Measurements from ENCODE around the gene EPHA2. TPM values are rescaled to one million over a fixed set of nuclear protein-coding genes. Genes with fewer than 3 reads are reported as not detected.

The EPHA2 gene
- polyA plus RNA-seq, 12 donors = 4.3 to 15.3 (median 6.5) TPM; not detected in 1

DNA sequence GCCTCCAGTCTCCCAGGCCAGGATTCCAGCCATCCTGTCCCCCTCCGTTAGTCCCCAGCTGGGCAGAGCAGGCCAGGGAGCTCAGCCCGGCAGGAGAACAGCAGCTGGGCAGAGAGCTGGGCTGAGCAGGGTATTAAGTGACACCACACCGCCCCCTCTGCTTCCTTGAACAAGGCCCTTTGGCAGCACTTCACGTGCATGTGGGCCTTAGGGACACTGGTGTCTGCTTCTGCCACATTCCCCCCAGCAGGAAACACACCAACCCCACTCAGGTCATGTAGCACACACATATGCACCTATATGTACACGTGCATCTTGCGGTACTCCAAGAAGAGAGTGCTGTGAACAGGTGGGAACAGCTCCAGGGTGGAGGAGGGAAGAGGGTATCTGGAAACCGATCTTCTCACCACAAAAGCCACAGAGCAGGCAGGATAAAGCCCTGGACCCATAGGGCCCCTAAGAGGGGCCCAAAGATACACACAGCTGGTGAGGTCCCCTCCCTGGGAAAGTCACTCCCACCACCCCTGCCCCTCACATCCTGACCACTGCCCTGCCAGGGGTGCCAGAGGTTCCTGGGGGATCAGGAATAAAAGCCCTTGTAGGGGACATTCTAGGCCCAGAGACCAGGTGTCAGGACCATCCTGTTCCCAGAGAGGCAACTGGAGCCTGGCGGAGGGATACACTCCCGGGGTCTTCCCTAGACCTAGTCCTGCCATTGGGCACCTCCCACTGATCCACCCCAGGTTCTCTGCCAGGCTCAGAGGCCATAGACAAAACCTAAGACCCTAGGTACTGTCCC, 4.5 kb downstream of the EPHA2 start:
- DNase-seq = peak; percentile 46

DNA sequence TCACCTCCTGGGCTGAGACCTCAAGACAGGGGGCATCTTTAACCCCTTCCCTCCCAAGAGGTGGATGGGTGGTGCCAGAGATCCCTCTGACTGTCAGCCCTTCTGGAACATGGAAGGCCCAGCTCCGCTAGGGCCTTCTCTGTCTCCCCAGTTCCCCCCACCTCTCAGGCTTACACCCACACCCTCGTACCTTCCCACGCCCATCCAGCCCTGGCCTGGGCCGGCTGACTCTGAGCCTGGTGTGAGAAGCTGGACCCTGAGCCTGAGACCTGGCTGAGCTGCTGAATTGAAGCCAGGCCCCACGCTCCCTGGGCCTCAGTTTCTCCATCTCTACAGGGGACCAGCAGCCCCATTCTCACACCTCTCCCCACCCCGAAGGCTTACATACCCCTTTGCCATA, 5.4 kb downstream of the EPHA2 start:
- no peak for DNase-seq

- no peak for DNase-seq
Observed at GRCh38 chr1:16149702-16150488, 6.0 kb downstream of the EPHA2 start.

DNA sequence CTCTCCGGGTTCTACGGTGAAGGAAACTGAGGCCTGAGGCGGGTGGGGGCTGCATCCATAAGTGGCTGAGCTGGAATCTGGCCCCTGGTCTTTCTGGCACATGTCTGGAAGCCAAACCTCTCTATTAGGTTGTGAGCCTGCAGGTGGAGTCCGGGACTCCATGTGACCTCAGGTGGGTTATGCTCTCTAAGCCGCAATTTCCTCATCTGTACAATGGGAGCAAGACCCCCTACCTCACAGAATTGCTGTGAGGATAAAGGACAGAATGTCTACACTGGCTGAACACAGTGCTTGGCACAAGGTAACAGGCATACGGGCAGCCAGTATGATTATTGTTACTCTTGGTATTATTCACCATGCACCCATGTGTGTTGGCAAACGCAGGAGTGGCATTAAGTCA, 6.7 kb downstream of the EPHA2 start:
- DNase-seq = no peak

DNA sequence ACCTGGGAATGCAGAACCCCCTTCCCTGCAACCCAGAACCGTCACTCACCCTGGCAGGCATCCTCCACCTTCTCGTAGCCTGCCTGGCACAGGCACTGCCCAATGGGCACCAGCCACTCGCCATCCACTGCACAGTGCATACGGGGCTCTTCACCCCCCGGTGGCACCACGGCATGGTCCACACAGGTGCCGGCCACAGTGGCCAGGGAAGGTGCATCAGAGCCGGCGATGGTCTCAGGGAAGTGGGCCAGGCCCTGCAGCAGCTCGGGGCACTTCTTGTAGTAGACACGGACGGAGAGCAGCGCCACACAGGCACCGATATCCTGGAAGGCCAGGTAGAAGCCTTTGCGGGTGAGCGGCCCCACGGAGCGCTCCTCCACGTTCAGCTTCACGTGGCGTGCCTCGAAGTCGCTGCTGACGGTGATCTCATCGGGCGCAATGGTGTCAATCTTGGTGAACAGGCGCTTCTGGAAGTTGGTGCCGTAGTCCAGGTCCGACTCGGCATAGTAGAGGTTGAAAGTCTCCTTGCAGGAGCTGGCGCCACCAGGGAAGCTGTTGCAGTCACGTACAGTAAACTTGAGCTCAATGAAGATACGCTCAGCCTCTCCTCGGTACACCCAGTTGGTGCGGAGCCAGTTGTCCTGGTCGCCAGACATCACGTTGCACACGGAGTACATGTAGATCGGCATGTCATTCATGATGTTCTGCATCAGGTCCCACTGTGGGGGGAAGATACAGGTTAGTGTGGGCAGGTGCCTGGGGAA, 7.4 kb downstream of the EPHA2 start:
- DNase-seq = no peak

GRCh38 chr1:16147156-16147926, 8.5 kb downstream of the EPHA2 start:
- no peak for DNase-seq

- peak; percentile 80 for DNase-seq
Observed at GRCh38 chr1:16146279-16147155, 9.4 kb downstream of the EPHA2 start.

DNA sequence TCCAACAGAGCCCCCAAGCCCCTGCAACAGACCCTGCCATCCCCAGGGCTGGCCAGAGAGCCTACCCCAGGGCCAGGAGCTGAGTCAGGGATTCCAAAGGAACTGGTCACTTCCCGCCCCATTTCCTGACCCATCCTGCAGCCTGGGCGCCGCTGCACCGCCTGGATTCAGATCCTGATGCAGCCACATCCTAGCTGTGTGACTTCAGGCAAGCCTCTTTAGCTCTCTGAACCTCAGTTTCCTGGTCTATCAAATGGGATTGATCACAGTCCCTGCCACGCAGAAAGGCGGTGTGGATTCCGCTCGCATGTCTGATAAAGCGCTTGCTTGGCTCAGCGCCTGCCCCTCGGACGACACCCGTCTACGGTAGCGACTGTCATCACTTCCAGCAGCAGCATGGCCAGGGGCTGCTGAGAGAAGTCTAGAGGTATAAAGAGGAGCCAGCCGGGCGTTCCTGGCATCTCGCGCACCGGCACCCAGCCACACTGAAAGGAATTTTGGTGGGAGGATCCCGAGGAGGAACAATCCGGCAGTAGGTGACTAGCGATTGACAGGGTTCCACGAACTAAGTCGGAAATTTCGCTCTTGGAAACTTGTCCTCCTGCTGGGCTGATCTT, 10.1 kb downstream of the EPHA2 start:
- DNase-seq = peak; percentile 75

- DNase-seq = no peak
Observed at GRCh38 chr1:16145030-16145661, 10.7 kb downstream of the EPHA2 start.

- no peak for DNase-seq
Observed at GRCh38 chr1:16144325-16145029, 11.4 kb downstream of the EPHA2 start.

DNA sequence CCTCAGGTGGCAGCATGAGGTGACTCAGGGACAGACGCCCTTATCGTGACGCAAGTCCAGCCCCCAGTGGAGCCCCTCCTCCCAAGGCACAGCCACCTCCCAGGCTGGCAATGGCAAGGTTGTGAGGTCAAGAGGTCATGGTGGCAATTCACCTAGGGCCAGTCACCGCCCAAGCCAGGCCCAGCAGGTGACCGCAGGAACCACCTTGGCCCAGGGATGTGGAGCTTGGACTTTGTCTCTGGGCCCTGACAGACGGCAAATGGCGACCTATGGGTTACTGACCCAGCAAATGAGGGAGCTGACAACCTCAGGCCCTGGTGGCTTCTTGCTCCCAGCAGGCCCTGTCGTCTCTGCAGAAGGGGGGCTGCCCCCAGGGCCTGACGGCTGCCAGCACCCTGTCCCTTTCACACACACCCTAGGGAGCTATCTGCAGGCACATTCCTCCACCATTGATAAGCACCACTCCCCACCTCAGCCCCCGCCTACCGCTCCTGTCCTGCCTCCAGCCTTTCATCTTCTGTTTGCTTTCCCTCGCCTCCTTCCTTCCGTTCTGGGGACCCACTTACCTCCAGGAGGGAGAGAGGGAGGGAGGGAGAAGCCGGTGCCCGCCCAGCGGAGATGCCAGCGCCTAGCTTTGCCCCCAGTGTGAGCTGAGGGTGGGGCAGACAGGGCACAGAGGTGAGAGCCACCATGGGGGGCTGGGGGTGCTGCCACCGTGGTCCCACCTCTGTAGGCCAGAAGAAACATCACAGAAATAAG, 12.1 kb downstream of the EPHA2 start:
- no peak for DNase-seq

DNA sequence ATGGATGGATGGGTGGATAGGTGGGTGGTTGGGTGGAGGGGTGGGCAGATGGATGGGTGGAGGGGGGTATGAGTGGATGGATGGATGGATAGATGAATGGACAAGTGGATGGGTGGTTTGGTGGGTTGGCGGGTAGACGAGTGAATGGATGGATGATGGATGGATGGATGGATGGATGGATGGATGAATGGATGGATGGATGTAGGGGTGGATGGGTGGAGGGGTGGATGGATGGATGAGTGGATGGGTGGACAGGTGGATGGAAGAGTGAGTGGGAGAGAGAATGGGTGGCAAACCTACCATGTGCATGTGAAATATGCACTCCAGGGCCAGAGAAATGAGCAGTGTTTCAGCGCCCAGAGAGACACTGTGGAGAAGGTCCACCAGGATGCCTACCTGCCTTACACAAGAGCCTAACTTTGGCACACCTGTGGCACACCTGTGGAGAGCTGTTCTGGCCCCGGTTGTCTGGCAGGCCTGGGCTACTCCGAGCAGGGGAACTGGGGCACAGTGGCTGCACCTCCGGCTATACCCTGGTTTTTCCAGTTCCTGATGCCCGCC, 12.8 kb downstream of the EPHA2 start:
- DNase-seq = no peak

DNA sequence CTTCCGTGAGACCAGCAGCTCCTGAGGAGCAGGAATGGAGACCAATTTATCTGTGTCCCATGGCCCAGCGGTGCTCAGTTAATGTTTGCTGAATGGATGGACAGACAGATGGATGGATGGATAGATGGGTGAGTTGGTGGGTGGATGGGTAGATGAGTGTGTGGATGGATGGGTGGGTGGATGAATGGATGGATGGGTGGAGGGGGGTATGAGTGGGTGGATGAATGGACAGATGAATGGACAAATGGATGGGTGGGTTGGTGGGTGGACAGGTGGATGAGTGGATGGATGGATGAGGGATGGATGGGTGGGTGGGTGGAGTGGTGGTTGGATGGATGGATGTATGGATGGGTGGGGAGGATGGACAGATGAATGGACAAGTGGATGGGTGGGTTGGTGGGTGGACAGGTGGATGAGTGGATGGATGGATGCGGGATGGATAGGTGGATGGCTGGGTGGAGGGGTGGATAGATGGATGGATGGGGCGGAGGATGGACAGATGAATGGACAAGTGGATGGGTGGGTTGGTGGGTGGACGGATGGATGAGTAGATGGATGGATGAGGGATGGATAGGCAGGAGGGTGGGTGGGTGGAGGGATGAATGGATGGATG, 13.4 kb downstream of the EPHA2 start:
- no peak for DNase-seq

DNA sequence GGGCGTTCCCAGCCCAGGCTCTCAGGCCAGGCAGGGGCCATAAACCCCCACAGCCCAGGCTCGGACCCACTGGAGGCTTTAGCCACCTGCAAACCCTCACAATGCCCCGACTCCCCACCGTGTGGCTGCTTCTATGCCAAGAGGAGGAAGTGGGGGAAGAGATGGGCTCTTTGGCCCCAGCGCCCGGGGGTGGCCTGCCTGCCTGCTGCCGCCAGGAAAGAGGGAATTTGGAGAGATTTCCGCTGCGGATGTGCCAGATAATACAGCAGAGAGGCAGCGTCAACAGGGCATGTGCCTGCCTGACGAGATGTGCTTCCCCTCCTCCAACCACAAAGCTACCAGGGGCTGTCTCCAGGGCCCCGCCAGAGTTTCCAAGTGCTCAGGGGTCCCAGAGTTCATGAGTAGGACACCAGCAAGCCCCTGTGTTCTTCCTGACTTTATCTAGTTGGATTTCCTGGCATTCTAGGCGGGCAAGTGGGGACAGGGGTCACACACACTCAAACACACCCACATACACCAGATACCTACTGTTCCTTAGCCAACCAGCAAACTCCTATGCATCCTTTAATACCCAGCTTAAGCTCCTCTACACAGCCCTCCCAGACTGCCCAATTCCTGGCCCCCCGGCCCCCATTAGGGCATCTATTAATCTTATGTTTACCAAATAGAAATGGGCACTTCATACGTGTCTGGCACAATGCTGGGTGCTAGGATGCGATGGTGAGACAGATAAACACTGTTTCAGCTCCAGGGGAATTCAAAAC, 14.1 kb downstream of the EPHA2 start:
- DNase-seq = peak; percentile 38

GRCh38 chr1:16140068-16140596, 15.7 kb downstream of the EPHA2 start:
- DNase-seq = no peak

DNA sequence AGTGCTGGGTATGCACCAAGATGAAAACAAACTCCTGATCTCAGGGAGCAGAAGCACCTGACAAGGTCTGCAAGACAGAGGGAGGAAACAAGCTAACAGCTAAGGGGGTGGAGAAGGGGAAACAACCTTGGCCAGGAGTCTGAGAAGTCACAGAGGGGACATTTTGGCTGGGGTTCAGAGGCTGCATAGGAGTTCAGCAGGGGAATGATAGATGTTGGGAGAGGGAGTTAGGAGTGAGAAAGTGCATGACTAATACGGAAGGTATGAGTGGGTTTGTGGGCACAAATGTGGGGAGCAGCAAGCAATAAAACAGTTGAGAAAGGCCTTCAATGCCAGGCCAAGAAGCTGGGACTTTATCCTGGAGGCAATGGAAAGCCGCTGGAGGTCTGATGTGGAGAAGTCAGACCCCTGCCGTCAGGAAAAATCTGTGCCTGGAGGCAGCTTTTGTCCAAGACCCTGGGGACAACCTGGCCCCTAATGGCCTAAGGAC, 16.4 kb downstream of the EPHA2 start:
- no peak for DNase-seq
